Heart left ventricle (tissue), 16 donors: ENCODE data around the gene SLBP. TPM values are rescaled to one million over a fixed set of nuclear protein-coding genes. Genes with fewer than 3 reads are reported as not detected.
"Not testable (repeated sequence)": the region's sequence is repeated elsewhere in the genome, so short reads cannot be mapped to it uniquely, and the experiment has no call there.

Experiments
- ATAC-seq, 4 donors: fragments of 200-7000 bp; cut with Tn5 transposase; one replicate each; pipeline ENCODE4 v1.9.1; 2020 to 2022; ENCODE audit warnings: moderate library complexity in 4 of 4, mild to moderate bottlenecking in 3 of 4, moderate number of reproducible peaks in 1 of 4
- DNase-seq, 5 donors: peaks; one replicate each; pipeline ENCODE4 v3.0.0-alpha.2; 2020
- H3K27ac ChIP-seq, 12 donors: fragments of 200-600 bp; sonication (generic) in 4 of 12; one replicate each; pipeline versions ENCODE4 v1.5.0 to v1.8.0; 2016 to 2022; ENCODE audit warnings: mild to moderate bottlenecking in 2 of 12
- H3K27me3 ChIP-seq, 9 donors: fragments of 200-600 bp; sonication (generic) in 2 of 9; one replicate each; pipeline versions ENCODE4 v1.5.1 to v1.8.0; 2016 to 2022; ENCODE audit warnings: mild to moderate bottlenecking in 3 of 9
- H3K36me3 ChIP-seq, 9 donors: fragments of 200-600 bp; sonication (generic) in 2 of 9; one replicate each; pipeline versions ENCODE4 v1.5.0 to v1.8.0; 2018 to 2022; ENCODE audit warnings: mild to moderate bottlenecking in 2 of 9
- H3K4me1 ChIP-seq, 12 donors: fragments of 200-600 bp; sonication (generic) in 4 of 12; one replicate each; pipeline versions ENCODE4 v1.5.0 to v1.8.0; 2016 to 2022; ENCODE audit warnings: mild to moderate bottlenecking in 3 of 12
- H3K4me3 ChIP-seq, 12 donors: fragments of 200-600 bp; sonication (generic) in 4 of 12; one replicate each; pipeline versions ENCODE4 v1.5.0 to v1.8.0; 2017 to 2022; ENCODE audit warnings: mild to moderate bottlenecking in 9 of 12, moderate library complexity in 4 of 12
- H3K9me3 ChIP-seq, 12 donors: fragments of 200-600 bp; sonication (generic) in 4 of 12; one replicate each; pipeline versions ENCODE4 v1.5.0 to v1.8.0; 2016 to 2022; ENCODE audit warnings: mild to moderate bottlenecking in 1 of 12
- POLR2A ChIP-seq, 2 donors: fragments of 450-650 bp; IDR thresholded peaks; one replicate each; pipeline ENCODE4 v1.6.1; 2017; ENCODE audit warnings: antibody characterized with exemption in 2 of 2, mild to moderate bottlenecking in 2 of 2, moderate library complexity in 2 of 2
- WGBS, 4 donors: extraction: QIAGEN DNeasy Blood & Tissue Kit in 2 of 4; methylation state at CpG; one replicate each; pipeline versions ENCODE4 v1.1.5 to v1.1.7; 2013 to 2018; 5-methylcytosine and 5-hydroxymethylcytosine counted together
- intact Hi-C, 10 donors: fragments of 100-400 bp; cut with DNase I; formaldehyde crosslinking; loops; one replicate each; pipeline versions ENCODE4 v1.11.1 to v1.14.2; 2022
- polyA plus RNA-seq, 2 donors: library from polyadenylated mRNA; stranded (reverse); fragments of 200-250 nt; gene quantifications; one replicate each; pipeline ENCODE4 v1.2.3, GENCODE V29; 2013
- total RNA-seq, 9 donors: library from RNA; depleted of rRNA in 2 of 9; stranded (reverse); fragments of >200 nt in 2 of 9; fragmentation: NEBNext Ultra II Directional in 3 of 9; extraction: Animal tissue kit (Norgen Biotek cat#: 25700) in 3 of 9; gene quantifications; one replicate each; pipeline versions ENCODE4 v1.1.0 to v1.2.4, GENCODE V29; 2016 to 2023
- TF ChIP-seq, protein P1 (sequence below), 12 donors: fragments of 200-600 bp; sonication (generic) in 4 of 12; IDR thresholded peaks; one replicate each; pipeline versions ENCODE4 v1.5.0 to v1.8.0; 2018 to 2022; ENCODE audit warnings: antibody characterized with exemption in 12 of 12, mild to moderate bottlenecking in 5 of 12
- donor health status: ischemic (EF 13 %, LVEDD 7.1; RV severe dilation, severe dysfunction).
- donor health status: healthy with polysubstance abuse.
- donor health status: DM: no; HTN: yes; CAD: no.
- donor health status: DM: no; HTN: no; CAD: no.
- donor health status: ischemic (EF 25% LVEDD 6.9; RV normal size, moderate dysfunction).
- donor health status: ischemic (EF 25% LVEDD 5.7; RV mildly dilated, moderate dysfunction).
- donor health status: healthy.
- donor health status: DM: yes; HTN: yes; CAD: no.
- donor health status: ischemic (EF 35%, LVEDD 5.7; RV mildly dilated, moderate dysfunction).
- donor health status: nonischemic (EF 11% LVEDD 7.7; RV severe dilation, severe dysfunction).
- donor health status: DM: yes; HTN: yes; CAD: no.
- donor health status: PGD.
- donor health status: ischemic (EF 29% LVEDD 5.4; RV normal size, mild dysfunction).
- donor health status: nonischemic (EF 23%, LVEDD 6.1; RV moderate dilation, normal function).

The SLBP gene
- total and polyA plus RNA-seq, 11 donors = 7.2 to 27.7 (median 11.7) TPM

GRCh38 chr4:1673671-1674070 is 38.4 kb downstream of the SLBP start:
- no peaks in the 10 kb centered on the region for H3K9me3 ChIP-seq
- 72 to 82% (median 80%) methylated on average over 20 of the region's 20 CpGs for WGBS, 4 donors
- TF ChIP-seq POLR2A (IDR thresholded peaks at IDR 0.05) = no peak
- TF ChIP-seq, protein P1, sequence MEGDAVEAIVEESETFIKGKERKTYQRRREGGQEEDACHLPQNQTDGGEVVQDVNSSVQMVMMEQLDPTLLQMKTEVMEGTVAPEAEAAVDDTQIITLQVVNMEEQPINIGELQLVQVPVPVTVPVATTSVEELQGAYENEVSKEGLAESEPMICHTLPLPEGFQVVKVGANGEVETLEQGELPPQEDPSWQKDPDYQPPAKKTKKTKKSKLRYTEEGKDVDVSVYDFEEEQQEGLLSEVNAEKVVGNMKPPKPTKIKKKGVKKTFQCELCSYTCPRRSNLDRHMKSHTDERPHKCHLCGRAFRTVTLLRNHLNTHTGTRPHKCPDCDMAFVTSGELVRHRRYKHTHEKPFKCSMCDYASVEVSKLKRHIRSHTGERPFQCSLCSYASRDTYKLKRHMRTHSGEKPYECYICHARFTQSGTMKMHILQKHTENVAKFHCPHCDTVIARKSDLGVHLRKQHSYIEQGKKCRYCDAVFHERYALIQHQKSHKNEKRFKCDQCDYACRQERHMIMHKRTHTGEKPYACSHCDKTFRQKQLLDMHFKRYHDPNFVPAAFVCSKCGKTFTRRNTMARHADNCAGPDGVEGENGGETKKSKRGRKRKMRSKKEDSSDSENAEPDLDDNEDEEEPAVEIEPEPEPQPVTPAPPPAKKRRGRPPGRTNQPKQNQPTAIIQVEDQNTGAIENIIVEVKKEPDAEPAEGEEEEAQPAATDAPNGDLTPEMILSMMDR (IDR thresholded peaks at IDR 0.05) = no peak
- no peaks in the 10 kb centered on the region for H3K36me3 ChIP-seq
- peaks cover 0 to 3% (median 0%) of the 10 kb centered on the region in 12 donors for H3K4me1 ChIP-seq
- intact Hi-C loops = no loop called here
- H3K27me3 ChIP-seq = no peaks in the 10 kb centered on the region
- H3K27ac ChIP-seq = no peak overlapping the region
- no peak overlapping the region for H3K4me3 ChIP-seq
- no peak for DNase-seq
- no peak for ATAC-seq

DNA sequence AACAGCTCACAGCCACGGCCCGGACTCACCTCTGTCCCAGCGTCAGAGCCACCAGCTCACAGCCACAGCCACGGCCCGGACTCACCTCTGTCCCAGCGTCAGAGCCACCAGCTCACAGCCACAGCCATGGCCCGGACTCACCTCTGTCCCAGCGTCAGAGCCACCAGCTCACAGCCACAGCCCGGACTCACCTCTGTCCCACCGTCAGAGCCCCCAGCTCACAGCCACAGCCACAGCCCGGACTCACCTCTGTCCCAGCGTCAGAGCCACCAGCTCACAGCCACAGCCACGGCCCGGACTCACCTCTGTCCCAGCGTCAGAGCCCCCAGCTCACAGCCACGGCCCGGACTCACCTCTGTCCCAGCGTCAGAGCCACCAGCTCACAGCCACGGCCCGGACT is 41.1 kb downstream of the SLBP start:
- peaks cover 0 to 11% (median 0%) of the 10 kb centered on the region in 12 donors for H3K4me1 ChIP-seq
- H3K36me3 ChIP-seq, H3K27me3 ChIP-seq, H3K9me3 ChIP-seq, H3K27ac ChIP-seq, H3K4me3 ChIP-seq, intact Hi-C loops, ATAC-seq: not testable (repeated sequence)
- WGBS, 4 donors = 88 to 95% (median 93%) methylated on average over 14 to 20 of the region's 20 CpGs
- DNase-seq = peak in 1 of 5 donors; percentile 44

DNA sequence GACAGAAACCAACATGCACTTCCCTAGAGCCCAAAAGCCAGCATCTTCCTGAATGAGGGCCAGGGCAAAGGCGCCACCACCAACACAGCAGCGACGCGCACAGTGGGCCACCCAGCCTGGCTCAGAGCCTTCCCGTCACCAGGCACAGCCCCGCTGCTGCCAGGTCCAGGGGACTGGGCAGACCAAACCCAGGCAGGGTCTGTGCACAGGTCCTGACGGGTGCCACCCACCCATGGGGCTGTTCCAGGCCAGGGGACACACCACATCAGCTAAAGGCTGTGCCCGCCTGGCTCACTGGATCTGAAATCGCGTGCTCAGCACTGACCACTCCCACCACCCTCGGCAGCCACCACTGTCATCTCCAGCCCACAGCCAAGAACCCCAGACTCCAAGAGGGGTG is 41.8 kb downstream of the SLBP start:
- H3K27ac ChIP-seq = no peak overlapping the region
- H3K4me3 ChIP-seq = no peak overlapping the region
- H3K36me3 ChIP-seq = no peaks in the 10 kb centered on the region
- H3K4me1 ChIP-seq = peaks cover 0 to 11% (median 0%) of the 10 kb centered on the region in 12 donors
- intact Hi-C loops = no loop called here
- TF ChIP-seq POLR2A (IDR thresholded peaks at IDR 0.05) = no peak
- TF ChIP-seq, protein P1 (IDR thresholded peaks at IDR 0.05) = no peak
- no peak for DNase-seq
- WGBS, 4 donors = 89 to 94% (median 93%) methylated on average over 6 to 11 of the region's 11 CpGs
- no peaks in the 10 kb centered on the region for H3K9me3 ChIP-seq
- no peak for ATAC-seq
- H3K27me3 ChIP-seq = no peaks in the 10 kb centered on the region

DNA sequence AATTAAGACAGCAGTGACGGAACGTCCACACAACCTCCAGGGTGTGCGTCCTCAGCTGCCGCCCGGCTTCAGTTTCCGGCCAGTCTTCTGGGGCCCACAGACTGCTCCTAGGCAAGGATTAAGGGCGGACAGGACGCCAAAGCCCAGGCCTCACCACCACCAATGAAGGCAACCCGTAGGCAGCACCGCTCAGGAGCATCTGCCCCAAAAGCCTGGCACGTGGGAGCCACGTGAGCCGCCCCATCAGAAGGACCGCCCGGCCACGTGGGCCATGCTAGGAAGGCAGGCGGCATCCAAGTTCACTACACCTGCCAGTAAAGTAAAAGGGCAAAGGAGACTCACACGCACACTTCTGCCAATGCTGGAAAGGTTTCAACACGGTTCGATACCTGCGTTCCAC is 42.3 kb downstream of the SLBP start:
- no peak for ATAC-seq
- TF ChIP-seq, protein P1 (IDR thresholded peaks at IDR 0.05) = no peak
- no peak for TF ChIP-seq POLR2A (IDR thresholded peaks at IDR 0.05)
- Histone ChIP-seq H3K27ac (no peak overlapping the region), H3K4me1 (peaks cover 0 to 11% (median 0%) of the 10 kb centered on the region in 12 donors), H3K9me3 (no peaks in the 10 kb centered on the region), H3K27me3 (no peaks in the 10 kb centered on the region), H3K4me3 (no peak overlapping the region), H3K36me3 (no peaks in the 10 kb centered on the region)
- 92 to 95% (median 94%) methylated on average over 18 to 21 of the region's 21 CpGs for WGBS, 4 donors
- intact Hi-C loops = no loop called here
- DNase-seq = no peak

GRCh38 chr4:1669270-1669669 is 42.8 kb downstream of the SLBP start:
- 86 to 94% (median 91%) methylated on average over 10 to 12 of the region's 12 CpGs for WGBS, 4 donors
- DNase-seq (no peak), ATAC-seq (no peak)
- H3K27ac ChIP-seq = no peak overlapping the region
- peaks cover 0 to 11% (median 0%) of the 10 kb centered on the region in 12 donors for H3K4me1 ChIP-seq
- no peaks in the 10 kb centered on the region for H3K36me3 ChIP-seq
- no peaks in the 10 kb centered on the region for H3K9me3 ChIP-seq
- no peak for TF ChIP-seq POLR2A (IDR thresholded peaks at IDR 0.05)
- TF ChIP-seq, protein P1 (IDR thresholded peaks at IDR 0.05) = no peak
- intact Hi-C loops = no loop called here
- H3K27me3 ChIP-seq = no peaks in the 10 kb centered on the region
- no peak overlapping the region for H3K4me3 ChIP-seq
